Measurements from ENCODE around the gene TRIM62.

GRCh38 chr1:33180911-33181890, 642 bp downstream of the TRIM62 start:
- TF ChIP-seq CTCF (IDR thresholded peaks at IDR 0.05; ENCODE audit: borderline replicate concordance, extremely low read depth, low read length, poor library complexity, severe bottlenecking) (peak; percentile 32), EZH2 (IDR thresholded peaks at IDR 0.05; ENCODE audit: borderline replicate concordance, low read depth, low read length, severe bottlenecking) (no peak)

All from DND-41 (cell line).